Fibroblast of lung (primary cell): Measurements from ENCODE around the gene RPP40.

Experiments
- EZH2 ChIP-seq: IDR thresholded peaks from 2 replicates; pipeline ENCODE4 v1.5.1; 2012; ENCODE audit warnings: low read length, control low read depth, mild to moderate bottlenecking; ENCODE audit errors: missing control alignments
- TF ChIP-seq, protein P1 (sequence below), 2 donors: IDR thresholded peaks in 1 of 2; conservative IDR thresholded peaks in 1 of 2; 1 replicate in 1 of 2; 2 replicates in 1 of 2; pipeline ENCODE4 v1.5.1; 2011 to 2012; ENCODE audit warnings: low read length in 2 of 2, control low read depth in 1 of 2, inconsistent platforms in 1 of 2, low read depth in 1 of 2, mild to moderate bottlenecking in 1 of 2

DNA sequence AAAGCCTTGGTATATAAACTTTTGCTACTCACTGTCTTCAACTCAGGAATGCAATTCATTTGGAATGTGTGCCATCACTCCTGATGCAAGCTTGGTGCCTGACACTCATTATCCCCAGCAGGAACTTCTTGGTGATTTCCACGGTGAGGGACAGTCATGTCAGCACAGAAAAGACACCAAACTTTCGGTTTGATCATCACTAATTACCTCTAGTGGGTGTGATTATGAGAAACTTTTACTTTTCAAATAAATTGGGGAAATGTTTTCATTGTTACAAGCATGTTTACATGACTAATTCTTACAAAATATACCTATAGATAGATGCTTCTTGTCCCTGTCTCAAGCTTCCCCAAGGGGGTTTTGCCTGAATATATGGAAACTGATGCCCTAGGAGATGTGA lies 40.9 kb downstream of the RPP40 start:
- TF ChIP-seq, protein P1, sequence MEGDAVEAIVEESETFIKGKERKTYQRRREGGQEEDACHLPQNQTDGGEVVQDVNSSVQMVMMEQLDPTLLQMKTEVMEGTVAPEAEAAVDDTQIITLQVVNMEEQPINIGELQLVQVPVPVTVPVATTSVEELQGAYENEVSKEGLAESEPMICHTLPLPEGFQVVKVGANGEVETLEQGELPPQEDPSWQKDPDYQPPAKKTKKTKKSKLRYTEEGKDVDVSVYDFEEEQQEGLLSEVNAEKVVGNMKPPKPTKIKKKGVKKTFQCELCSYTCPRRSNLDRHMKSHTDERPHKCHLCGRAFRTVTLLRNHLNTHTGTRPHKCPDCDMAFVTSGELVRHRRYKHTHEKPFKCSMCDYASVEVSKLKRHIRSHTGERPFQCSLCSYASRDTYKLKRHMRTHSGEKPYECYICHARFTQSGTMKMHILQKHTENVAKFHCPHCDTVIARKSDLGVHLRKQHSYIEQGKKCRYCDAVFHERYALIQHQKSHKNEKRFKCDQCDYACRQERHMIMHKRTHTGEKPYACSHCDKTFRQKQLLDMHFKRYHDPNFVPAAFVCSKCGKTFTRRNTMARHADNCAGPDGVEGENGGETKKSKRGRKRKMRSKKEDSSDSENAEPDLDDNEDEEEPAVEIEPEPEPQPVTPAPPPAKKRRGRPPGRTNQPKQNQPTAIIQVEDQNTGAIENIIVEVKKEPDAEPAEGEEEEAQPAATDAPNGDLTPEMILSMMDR (conservative IDR thresholded peaks at IDR 0.05 in 1 of 2, IDR thresholded peaks at IDR 0.05 in 1 of 2; ENCODE audit: low read depth in 1 of 2, low read length in 2 of 2): no peak
- no peak for TF ChIP-seq EZH2
